RWPE2 (cell line): ENCODE measurements around the gene PTPRT.

ENCODE experiments used
- ATAC-seq: fragments of 200-7000 bp; cut with Tn5 transposase; 3 replicates; pipeline ENCODE4 v1.9.1; 2021; ENCODE audit warnings: low read depth
- DNase-seq: peaks from one replicate; pipeline ENCODE4 v3.0.0-alpha.2; 2020; ENCODE audit warnings: low spot score
- H3K27ac ChIP-seq: fragments of 450-650 bp; 2 replicates; pipeline ENCODE4 v1.5.1; 2017; ENCODE audit warnings: mild to moderate bottlenecking; ENCODE audit not compliant: poor library complexity, severe bottlenecking
- H3K27me3 ChIP-seq: fragments of 250-450 bp; sonication (Bioruptor Pico); 2 replicates; pipeline ENCODE4 v1.5.1; 2021; ENCODE audit warnings: mild to moderate bottlenecking, moderate library complexity; ENCODE audit not compliant: insufficient read depth, poor library complexity, severe bottlenecking
- H3K36me3 ChIP-seq: fragments of 250-450 bp; sonication (Bioruptor Pico); 2 replicates; pipeline ENCODE4 v1.5.1; 2020; ENCODE audit warnings: low read depth, mild to moderate bottlenecking, moderate library complexity
- H3K4me1 ChIP-seq: fragments of 250-450 bp; sonication (Bioruptor Pico); 2 replicates; pipeline ENCODE4 v1.5.1; 2021; ENCODE audit warnings: mild to moderate bottlenecking, moderate library complexity; ENCODE audit not compliant: insufficient read depth, poor library complexity, severe bottlenecking
- H3K4me3 ChIP-seq: fragments of 250-450 bp; sonication (Bioruptor Pico); 2 replicates; pipeline ENCODE4 v1.5.1; 2021; ENCODE audit warnings: mild to moderate bottlenecking, moderate library complexity; ENCODE audit not compliant: severe bottlenecking
- H3K9me3 ChIP-seq: fragments of 250-450 bp; sonication (Bioruptor Pico); 2 replicates; pipeline ENCODE4 v1.5.1; 2021; ENCODE audit warnings: mild to moderate bottlenecking, moderate library complexity; ENCODE audit not compliant: severe bottlenecking
- CTCF ChIP-seq: fragments of 450-650 bp; IDR thresholded peaks from one replicate; pipeline ENCODE4 v1.5.1; 2017; ENCODE audit warnings: mild to moderate bottlenecking, moderate library complexity; ENCODE audit not compliant: poor library complexity, severe bottlenecking

The PTPRT gene

GRCh38 chr20:42779216-42779615 lies 410.5 kb downstream of the PTPRT start:
- H3K27ac ChIP-seq, result no peak overlapping the region
- no peaks in the 10 kb centered on the region for H3K36me3 ChIP-seq
- no peaks in the 10 kb centered on the region for H3K4me1 ChIP-seq
- peaks cover 7% of the 10 kb centered on the region for H3K27me3 ChIP-seq
- no peak for TF ChIP-seq CTCF
- ATAC-seq (no peak), DNase-seq (no peak)
- no peak overlapping the region for H3K4me3 ChIP-seq
- H3K9me3 ChIP-seq, result no peaks in the 10 kb centered on the region

- Histone ChIP-seq H3K9me3 (no peaks in the 10 kb centered on the region), H3K27me3 (peaks cover 7% of the 10 kb centered on the region), H3K4me3 (no peak overlapping the region), H3K4me1 (no peaks in the 10 kb centered on the region), H3K27ac (no peak overlapping the region), H3K36me3 (no peaks in the 10 kb centered on the region)
- no peak for DNase-seq
- TF ChIP-seq CTCF, result no peak
- ATAC-seq, result no peak
Observed at GRCh38 chr20:42775866-42776265, 413.8 kb downstream of the PTPRT start.

GRCh38 chr20:42775037-42775436 lies 414.7 kb downstream of the PTPRT start:
- ATAC-seq, result no peak; the same call in 2 of the 3 replicates
- peaks cover 7% of the 10 kb centered on the region for H3K27me3 ChIP-seq
- H3K27ac ChIP-seq, result no peak overlapping the region
- H3K36me3 ChIP-seq, result no peaks in the 10 kb centered on the region
- no peaks in the 10 kb centered on the region for H3K9me3 ChIP-seq
- no peak for DNase-seq
- peak; percentile 22 for TF ChIP-seq CTCF
- H3K4me1 ChIP-seq, result no peaks in the 10 kb centered on the region
- H3K4me3 ChIP-seq, result no peak overlapping the region

GRCh38 chr20:42763015-42763414 lies 426.7 kb downstream of the PTPRT start:
- DNase-seq (no peak), ATAC-seq (no peak)
- no peaks in the 10 kb centered on the region for H3K4me1 ChIP-seq
- no peaks in the 10 kb centered on the region for H3K27me3 ChIP-seq
- no peak overlapping the region for H3K4me3 ChIP-seq
- no peak overlapping the region for H3K27ac ChIP-seq
- TF ChIP-seq CTCF, result no peak
- H3K36me3 ChIP-seq, result no peaks in the 10 kb centered on the region
- no peaks in the 10 kb centered on the region for H3K9me3 ChIP-seq

- Histone ChIP-seq H3K4me1 (no peaks in the 10 kb centered on the region), H3K27me3 (no peaks in the 10 kb centered on the region), H3K36me3 (no peaks in the 10 kb centered on the region), H3K9me3 (no peaks in the 10 kb centered on the region), H3K4me3 (no peak overlapping the region), H3K27ac (no peak overlapping the region)
- TF ChIP-seq CTCF, result no peak
- ATAC-seq, result no peak
- DNase-seq, result no peak
Observed at GRCh38 chr20:42756991-42757390, 432.7 kb downstream of the PTPRT start.
